PC-3 (cell line): ENCODE results near the gene SH2D6. TPM values are rescaled to one million over a fixed set of nuclear protein-coding genes. Genes with fewer than 3 reads are reported as not detected.

ENCODE experiments used
- ATAC-seq: fragments of 200-7000 bp; cut with Tn5 transposase; 2 replicates; pipeline ENCODE4 v1.9.1; 2020; ENCODE audit warnings: mild to moderate bottlenecking, moderate library complexity
- BruUV-seq: library from RNA; stranded (reverse); fragments of 400-500 nt; replicated peaks from 2 replicates; lab custom pipeline; 2021; lab: Mats Ljungman, UMichigan
- CTCF ChIA-PET: fragments of 300-600 bp; sonication (Branson Sonifier 250); formaldehyde crosslinking; loops from one replicate; lab custom pipeline; 2022; ENCODE audit warnings: antibody characterized with exemption; lab: Charles Lee
- POLR2A ChIA-PET: fragments of 300-600 bp; sonication (Branson Sonifier 250); formaldehyde crosslinking; loops from one replicate; lab custom pipeline; 2022; ENCODE audit warnings: antibody characterized with exemption; ENCODE audit not compliant: unreplicated experiment; lab: Charles Lee
- DNase-seq: peaks from one replicate; pipeline ENCODE4 v3.0.0-alpha.2; 2015
- H2AFZ ChIP-seq: fragments of 300-600 bp; sonication (generic); 2 replicates; pipeline ENCODE4 v1.6.0; 2016; ENCODE audit warnings: antibody characterized with exemption, low read length
- H3F3A ChIP-seq: fragments of 300-600 bp; sonication (generic); one replicate; pipeline ENCODE4 v1.6.0; 2017; ENCODE audit warnings: antibody characterized with exemption, low read length, control low read depth, mild to moderate bottlenecking; ENCODE audit not compliant: unreplicated experiment
- H3K27ac ChIP-seq: fragments of 300-600 bp; sonication (generic); 2 replicates; pipeline ENCODE4 v1.5.1; 2016; ENCODE audit warnings: mild to moderate bottlenecking, low read length
- H3K27me3 ChIP-seq: fragments of 300-600 bp; sonication (generic); 2 replicates; pipeline ENCODE4 v1.6.1; 2016; ENCODE audit warnings: low read length, mixed read lengths
- H3K36me3 ChIP-seq: fragments of 300-600 bp; sonication (generic); 2 replicates; pipeline ENCODE4 v1.6.1; 2016; ENCODE audit warnings: low read depth, mixed run types, low read length, mixed read lengths
- H3K4me1 ChIP-seq: fragments of 300-600 bp; sonication (generic); 2 replicates; pipeline ENCODE4 v1.5.1; 2016; ENCODE audit warnings: low read length; ENCODE audit not compliant: insufficient read depth
- H3K4me2 ChIP-seq: fragments of 300-600 bp; sonication (generic); 2 replicates; pipeline ENCODE4 v1.6.0; 2016; ENCODE audit warnings: low read length
- H3K4me3 ChIP-seq: fragments of 300-600 bp; sonication (generic); 2 replicates; pipeline ENCODE4 v1.5.1; 2016; ENCODE audit warnings: mild to moderate bottlenecking, low read length, mixed read lengths
- H3K79me2 ChIP-seq: fragments of 300-600 bp; sonication (generic); 2 replicates; pipeline ENCODE4 v1.6.1; 2017; ENCODE audit warnings: low read length, mixed read lengths
- H3K9ac ChIP-seq: fragments of 300-600 bp; sonication (generic); 2 replicates; pipeline ENCODE4 v1.6.0; 2016; ENCODE audit warnings: mild to moderate bottlenecking, low read length
- H3K9me2 ChIP-seq: fragments of 300-600 bp; sonication (generic); replicated peaks from 2 replicates; pipeline ENCODE4 v1.6.1; 2016; ENCODE audit warnings: mixed run types, low read length, mixed read lengths
- H3K9me3 ChIP-seq: fragments of 300-600 bp; sonication (generic); 2 replicates; pipeline ENCODE4 v1.6.1; 2016; ENCODE audit warnings: low read length, mixed read lengths
- H4K20me1 ChIP-seq: fragments of 300-600 bp; sonication (generic); 2 replicates; pipeline ENCODE4 v1.6.1; 2016; ENCODE audit warnings: low read length, mixed read lengths
- EZH2 ChIP-seq: fragments of 300-600 bp; sonication (generic); IDR thresholded peaks from one replicate; pipeline ENCODE4 v1.6.1; 2017; ENCODE audit warnings: antibody characterized with exemption, mild to moderate bottlenecking, low read length; ENCODE audit not compliant: unreplicated experiment
- EZH2phosphoT487 ChIP-seq: fragments of 300-600 bp; sonication (generic); IDR thresholded peaks from 2 replicates; pipeline ENCODE4 v1.6.1; 2018; ENCODE audit warnings: mild to moderate bottlenecking, antibody characterized with exemption, low read length, borderline replicate concordance
- intact Hi-C: fragments of 100-400 bp; cut with micrococcal nuclease; formaldehyde crosslinking; loops from 2 replicates; pipeline ENCODE4 v1.9.0; 2023
- total RNA-seq: library from RNA; depleted of rRNA; stranded (reverse); fragments of >200 nt; gene quantifications from 2 replicates; pipeline ENCODE4 v1.2.3, GENCODE V29; 2014
- TF ChIP-seq, protein P1 (sequence below): fragments of 300-600 bp; sonication (generic); conservative IDR thresholded peaks from 2 replicates; pipeline ENCODE4 v1.5.1; 2017; ENCODE audit warnings: antibody characterized with exemption, low read depth, mild to moderate bottlenecking, low read length

Gene SH2D6
- total RNA-seq, 1 experiment from 2014 or later = not detected

DNA sequence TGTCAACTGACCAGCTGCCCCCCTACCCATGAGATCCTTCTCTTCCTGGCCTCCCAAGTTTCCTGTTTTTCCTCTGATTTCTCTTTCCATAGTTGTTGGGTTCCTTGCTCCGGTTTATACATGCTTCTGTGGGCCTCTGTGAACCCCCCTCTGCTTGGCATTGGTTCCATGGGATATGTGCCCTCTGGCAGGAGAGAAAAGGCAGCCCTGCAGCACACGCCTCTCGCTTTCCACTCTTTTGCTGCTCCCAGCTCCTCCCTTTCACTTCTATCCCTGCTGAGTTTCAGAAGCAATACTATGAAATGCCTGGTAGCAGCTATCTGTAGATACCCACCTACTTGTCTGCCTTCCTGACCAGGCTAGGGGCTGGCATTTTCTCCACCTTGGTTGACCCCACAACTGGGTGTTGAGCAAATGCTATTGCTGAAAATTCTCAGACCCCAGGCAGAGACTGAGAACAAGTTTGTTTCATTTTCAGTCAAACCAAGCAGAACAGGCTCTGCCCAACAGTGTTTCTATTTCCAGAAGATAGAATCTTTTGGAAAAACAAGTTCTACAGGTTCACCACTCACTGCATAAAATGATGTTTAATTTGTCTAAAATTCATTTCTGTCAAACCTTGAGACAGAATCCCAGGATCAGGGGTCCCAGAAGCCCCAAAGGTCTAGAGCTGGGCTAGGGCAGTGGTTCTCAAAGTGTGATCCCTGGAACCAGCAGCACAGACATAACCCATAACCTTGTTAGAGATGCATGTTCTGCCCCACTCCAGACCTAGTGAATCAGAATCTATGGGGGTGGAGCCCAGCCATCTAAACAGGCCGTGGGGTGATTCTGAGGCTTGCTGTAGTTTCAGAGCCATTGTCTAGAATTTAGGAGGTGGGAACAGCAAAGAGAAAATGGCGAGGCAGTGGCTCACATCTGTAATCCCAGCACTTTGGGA is 21.7 kb upstream of the SH2D6 start:
- Histone ChIP-seq H3K4me1 (peaks cover 19% of the 10 kb centered on the region), H3K79me2 (no peaks in the 10 kb centered on the region)

DNA sequence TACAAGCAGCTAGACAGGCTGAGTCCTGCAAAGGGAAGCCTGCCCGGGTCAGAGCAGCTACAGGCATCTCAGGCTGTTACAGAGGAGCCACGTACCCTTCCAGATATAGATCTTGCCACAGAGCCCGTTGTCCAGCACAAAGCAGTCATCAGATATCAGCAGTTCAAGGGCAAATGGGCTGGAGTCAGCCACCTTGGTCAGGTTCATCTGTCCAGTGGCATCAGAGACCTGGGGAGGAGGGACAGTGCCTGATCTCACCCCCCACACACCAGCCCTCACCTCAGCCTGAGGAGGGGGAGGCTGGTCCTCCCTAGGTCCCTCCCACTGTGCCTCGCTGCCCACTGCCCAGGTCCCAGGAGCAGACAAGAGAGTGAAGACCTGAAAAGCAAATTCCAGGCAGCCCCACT is 20.6 kb upstream of the SH2D6 start:
- no peak overlapping the region for H3K4me2 ChIP-seq
- no peak for DNase-seq
- ChIA-PET CTCF (no interaction called here), POLR2A (no interaction called here)
- TF ChIP-seq EZH2phosphoT487 (no peak), EZH2 (no peak)
- no peak overlapping the region for H3K27ac ChIP-seq
- H3K36me3 ChIP-seq = peaks cover 3% of the 10 kb centered on the region; the same call in 1 of the 2 replicates
- H3F3A ChIP-seq = no peaks in the 10 kb centered on the region
- no peak for ATAC-seq
- H4K20me1 ChIP-seq = no peaks in the 10 kb centered on the region
- peaks cover 19% of the 10 kb centered on the region for H3K4me1 ChIP-seq
- H3K9me3 ChIP-seq = no peaks in the 10 kb centered on the region
- no peaks in the 10 kb centered on the region for H3K79me2 ChIP-seq
- H3K27me3 ChIP-seq = no peaks in the 10 kb centered on the region
- no peaks in the 10 kb centered on the region for H3K9me2 ChIP-seq
- H3K4me3 ChIP-seq = no peak overlapping the region
- no TSS peak for BruUV-seq
- no peak overlapping the region for H2AFZ ChIP-seq
- H3K9ac ChIP-seq = no peak overlapping the region
- intact Hi-C loops = no loop called here

More for the DNA sequence above, 21.7 kb upstream of the SH2D6 start:
- DNase-seq (peak; percentile 70), ATAC-seq (peak; percentile 40; the same call in 1 of the 2 replicates)
- BruUV-seq = no TSS peak
- Histone ChIP-seq H3K27me3 (no peaks in the 10 kb centered on the region), H3K9ac (0 out of 2 replicates have a peak overlapping the region, but pooled peaks have one; percentile 2), H2AFZ (no peak overlapping the region), H3K9me2 (no peaks in the 10 kb centered on the region), H3K27ac (peak overlapping the region; percentile 46), H3K4me3 (peak overlapping the region; percentile 48), H3K9me3 (no peaks in the 10 kb centered on the region), H3K4me2 (peak overlapping the region; percentile 83), H3F3A (no peaks in the 10 kb centered on the region), H3K36me3 (peaks cover 3% of the 10 kb centered on the region; the same call in 1 of the 2 replicates), H4K20me1 (no peaks in the 10 kb centered on the region)
- POLR2A ChIA-PET = interaction anchor here (0.6 kb wide), 1 partner anchor 180 kb away, joined by 4 read pairs; no protein-coding TSS in a partner anchor
- intact Hi-C loops = no loop called here
- TF ChIP-seq, protein P1, sequence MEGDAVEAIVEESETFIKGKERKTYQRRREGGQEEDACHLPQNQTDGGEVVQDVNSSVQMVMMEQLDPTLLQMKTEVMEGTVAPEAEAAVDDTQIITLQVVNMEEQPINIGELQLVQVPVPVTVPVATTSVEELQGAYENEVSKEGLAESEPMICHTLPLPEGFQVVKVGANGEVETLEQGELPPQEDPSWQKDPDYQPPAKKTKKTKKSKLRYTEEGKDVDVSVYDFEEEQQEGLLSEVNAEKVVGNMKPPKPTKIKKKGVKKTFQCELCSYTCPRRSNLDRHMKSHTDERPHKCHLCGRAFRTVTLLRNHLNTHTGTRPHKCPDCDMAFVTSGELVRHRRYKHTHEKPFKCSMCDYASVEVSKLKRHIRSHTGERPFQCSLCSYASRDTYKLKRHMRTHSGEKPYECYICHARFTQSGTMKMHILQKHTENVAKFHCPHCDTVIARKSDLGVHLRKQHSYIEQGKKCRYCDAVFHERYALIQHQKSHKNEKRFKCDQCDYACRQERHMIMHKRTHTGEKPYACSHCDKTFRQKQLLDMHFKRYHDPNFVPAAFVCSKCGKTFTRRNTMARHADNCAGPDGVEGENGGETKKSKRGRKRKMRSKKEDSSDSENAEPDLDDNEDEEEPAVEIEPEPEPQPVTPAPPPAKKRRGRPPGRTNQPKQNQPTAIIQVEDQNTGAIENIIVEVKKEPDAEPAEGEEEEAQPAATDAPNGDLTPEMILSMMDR = no peak
- no peak for TF ChIP-seq EZH2phosphoT487
- no peak for TF ChIP-seq EZH2
- CTCF ChIA-PET = no interaction called here

DNA sequence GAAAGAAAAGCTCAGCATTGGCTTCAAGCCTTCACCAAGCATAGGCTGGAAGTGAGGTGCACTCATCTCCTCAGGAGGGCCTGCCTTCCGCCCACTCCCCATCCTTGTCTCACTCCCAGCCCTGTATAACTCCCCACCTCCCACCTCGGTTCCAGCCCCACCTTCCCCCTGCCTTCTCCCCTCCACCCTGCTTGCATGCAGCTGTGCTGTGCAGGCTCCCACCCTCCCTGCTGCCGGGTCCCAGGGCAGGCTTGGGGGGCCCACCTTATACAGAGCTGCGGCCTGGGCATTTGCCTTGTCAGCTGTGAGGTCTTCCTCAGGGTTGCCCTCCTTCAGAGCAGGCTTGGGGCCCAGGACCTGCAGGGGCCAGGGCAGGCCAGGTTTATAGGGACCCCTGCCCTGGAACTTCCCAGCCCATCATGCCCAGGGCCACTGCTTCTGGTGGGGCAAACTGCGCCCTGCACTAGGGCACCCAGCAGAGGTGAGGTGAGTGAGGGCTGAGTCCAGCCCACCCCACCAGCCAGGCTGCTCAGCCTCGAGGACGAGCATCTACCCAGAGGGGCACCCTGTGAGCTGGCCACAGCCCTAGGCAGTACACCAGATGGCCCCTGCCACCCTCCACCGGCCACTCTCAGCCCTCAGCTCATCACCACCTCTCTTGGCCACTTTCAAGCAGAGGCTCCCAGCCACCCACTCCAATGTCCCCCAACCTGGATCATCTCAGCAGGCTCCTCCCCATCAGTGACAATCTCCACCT is 19.9 kb upstream of the SH2D6 start:
- H3K9me2 ChIP-seq = no peaks in the 10 kb centered on the region
- DNase-seq (no peak), ATAC-seq (no peak)
- intact Hi-C loops = no loop called here
- ChIA-PET POLR2A (no interaction called here), CTCF (no interaction called here)
- H3F3A ChIP-seq = no peaks in the 10 kb centered on the region
- no peaks in the 10 kb centered on the region for H3K9me3 ChIP-seq
- BruUV-seq = no TSS peak
- H3K27me3 ChIP-seq = no peaks in the 10 kb centered on the region
- no peak overlapping the region for H3K4me3 ChIP-seq
- no peaks in the 10 kb centered on the region for H4K20me1 ChIP-seq
- TF ChIP-seq EZH2phosphoT487 (no peak), EZH2 (no peak)
- TF ChIP-seq, protein P1 = no peak
- H3K79me2 ChIP-seq = 0 out of 2 replicates have a peak, but pooled peaks cover 3% of the 10 kb centered on the region
- no peak overlapping the region for H3K4me2 ChIP-seq
- no peak overlapping the region for H2AFZ ChIP-seq
- H3K9ac ChIP-seq = no peak overlapping the region
- H3K4me1 ChIP-seq = peaks cover 19% of the 10 kb centered on the region
- no peak overlapping the region for H3K27ac ChIP-seq
- H3K36me3 ChIP-seq = peaks cover 3% of the 10 kb centered on the region; the same call in 1 of the 2 replicates
